Keratinocyte (primary cell): ENCODE results near the gene DLG2. TPM values are rescaled to one million over a fixed set of nuclear protein-coding genes. Genes with fewer than 3 reads are reported as not detected.

ENCODE experiments used
- DNase-seq: peaks from one replicate; pipeline ENCODE4 v3.0.0-alpha.2; 2011; ENCODE audit warnings: low read depth, missing footprints, low spot score
- FAIRE-seq: peaks from 2 replicates; lab custom pipeline; 2011; peaks lifted over from hg19 to GRCh38; lab: Jason Lieb, UNC
- H2AFZ ChIP-seq: 2 replicates; pipeline ENCODE4 v1.6.0; 2012; ENCODE audit warnings: low read length, control low read depth, inconsistent platforms; ENCODE audit not compliant: control insufficient read depth
- H3K27ac ChIP-seq: 2 replicates; pipeline ENCODE4 v1.5.1; 2011; ENCODE audit warnings: low read length; ENCODE audit not compliant: control insufficient read depth, insufficient read depth
- H3K27me3 ChIP-seq: 3 replicates; pipeline ENCODE4 v1.6.0; 2011; ENCODE audit warnings: low read length; ENCODE audit not compliant: control insufficient read depth, insufficient read depth; ENCODE audit errors: extremely low read depth
- H3K36me3 ChIP-seq, 2 experiments: 2 replicates in 1 of 2; 3 replicates in 1 of 2; pipeline ENCODE4 v1.5.1; 2011; ENCODE audit warnings: low read length in 2 of 2, mild to moderate bottlenecking in 1 of 2; ENCODE audit not compliant: control insufficient read depth in 2 of 2, insufficient read depth in 2 of 2; ENCODE audit errors: extremely low read depth in 1 of 2
- H3K4me1 ChIP-seq: 3 replicates; pipeline ENCODE4 v1.5.1; 2011; ENCODE audit warnings: low read length; ENCODE audit not compliant: control insufficient read depth, insufficient read depth; ENCODE audit errors: extremely low read depth
- H3K4me2 ChIP-seq: 3 replicates; pipeline ENCODE4 v1.6.0; 2011; ENCODE audit warnings: low read depth, low read length; ENCODE audit not compliant: control insufficient read depth, insufficient read depth; ENCODE audit errors: extremely low read depth
- H3K4me3 ChIP-seq, 3 experiments: fragments of 200-600 bp in 1 of 3; sonication (generic) in 1 of 3; 2 replicates in 2 of 3; 3 replicates in 1 of 3; pipeline ENCODE4 v1.5.1; 2011 to 2016; ENCODE audit warnings: low read length in 3 of 3, mild to moderate bottlenecking in 3 of 3, control low read depth in 2 of 3, inconsistent platforms in 1 of 3, low read depth in 1 of 3, mixed read lengths in 1 of 3, mixed run types in 1 of 3, moderate library complexity in 1 of 3; ENCODE audit not compliant: control insufficient read depth in 2 of 3, insufficient read depth in 2 of 3; ENCODE audit errors: extremely low read depth in 1 of 3
- H3K79me2 ChIP-seq: 2 replicates; pipeline ENCODE4 v1.6.0; 2012; ENCODE audit warnings: low read length; ENCODE audit not compliant: control insufficient read depth, insufficient read depth
- H3K9ac ChIP-seq: 3 replicates; pipeline ENCODE4 v1.6.0; 2011; ENCODE audit warnings: low read length; ENCODE audit not compliant: control insufficient read depth, insufficient read depth; ENCODE audit errors: extremely low read depth
- H3K9me1 ChIP-seq: 3 replicates; pipeline ENCODE4 v1.6.0; 2011; ENCODE audit warnings: low read length; ENCODE audit not compliant: control insufficient read depth, insufficient read depth; ENCODE audit errors: extremely low read depth
- H3K9me3 ChIP-seq: 2 replicates; pipeline ENCODE4 v1.5.1; 2012; ENCODE audit warnings: low read depth, low read length; ENCODE audit not compliant: control insufficient read depth
- H4K20me1 ChIP-seq: 3 replicates; pipeline ENCODE4 v1.6.0; 2011; ENCODE audit warnings: low read length; ENCODE audit not compliant: control insufficient read depth, insufficient read depth; ENCODE audit errors: extremely low read depth
- CTCF ChIP-seq, 3 experiments: IDR thresholded peaks in 1 of 3; conservative IDR thresholded peaks in 1 of 3; optimal IDR thresholded peaks in 1 of 3; 2 replicates in 2 of 3; 3 replicates in 1 of 3; pipeline versions ENCODE3 to v1.5.1; 2011; ENCODE audit warnings: low read length in 3 of 3, mild to moderate bottlenecking in 3 of 3, moderate library complexity in 2 of 3, control low read depth in 1 of 3, inconsistent platforms in 1 of 3; ENCODE audit not compliant: insufficient read depth in 2 of 3; ENCODE audit errors: extremely low read depth in 1 of 3
- EZH2 ChIP-seq: IDR thresholded peaks from one replicate; pipeline ENCODE4 v1.6.1; 2012; ENCODE audit warnings: inconsistent platforms, mild to moderate bottlenecking, low read length, moderate library complexity
- dilution Hi-C: fragments of 300-500 bp; cut with MboI; formaldehyde crosslinking; loops from one replicate; pipeline ENCODE4 v1.7.0; 2020; ENCODE audit warnings: low sequenced_read_pairs; ENCODE audit not compliant: extremely low pct_ligation_motif_present
- polyA plus RNA-seq, 5 experiments: library from polyadenylated mRNA; depleted of rRNA in 3 of 5; stranded (reverse) in 3 of 5; stranded (forward) in 1 of 5; unstranded in 1 of 5; fragments of >200 nt; gene quantifications; 1 replicate in 1 of 5; 2 replicates in 3 of 5; 3 replicates in 1 of 5; pipeline versions ENCODE4 v1.2.1 to v1.2.3, GENCODE V29; 2011 to 2012; ENCODE audit warnings: missing spikeins in 2 of 5, low read depth in 1 of 5, low replicate concordance in 1 of 5

DLG2 gene
- polyA plus RNA-seq, 1 donor (not counting 4 experiments of a cell fraction or from before 2014, with no cell fraction given): 0.55 TPM

- H3K4me2 ChIP-seq: no peak overlapping the region
- dilution Hi-C loops: no loop called here
Measured at GRCh38 chr11:83571302-83571701, 2055.8 kb downstream of the DLG2 start.

DNA sequence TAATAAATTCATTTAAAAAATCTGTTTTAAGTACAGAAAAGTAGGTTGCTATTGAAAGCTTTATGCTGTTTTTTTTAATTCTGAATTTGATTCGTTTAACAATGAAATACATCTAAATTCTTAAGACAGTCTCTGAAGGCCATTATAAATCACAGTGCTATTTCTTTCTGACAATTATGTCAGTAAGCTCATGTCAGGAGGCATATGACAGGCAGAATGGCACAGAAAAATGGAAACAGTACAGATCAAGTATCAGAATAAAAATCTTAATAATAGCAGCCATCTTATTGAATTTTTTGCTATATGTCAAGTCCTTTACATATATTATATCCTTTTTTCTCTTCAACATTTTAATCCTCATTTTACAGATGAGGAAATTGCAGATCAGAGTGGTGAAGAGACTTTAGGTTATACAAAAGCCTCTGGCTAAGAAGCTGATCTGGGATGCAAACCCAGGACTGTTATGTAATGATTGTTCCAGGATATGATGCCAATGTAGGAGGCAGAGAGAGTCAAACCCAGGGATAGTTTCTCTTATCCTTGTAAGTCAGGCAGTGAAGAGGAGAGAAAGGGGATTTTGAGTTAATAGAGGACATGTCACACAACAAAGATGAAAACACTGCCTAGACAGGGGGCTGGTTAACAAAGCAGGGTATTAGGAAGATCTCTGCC is 2057.9 kb downstream of the DLG2 start:
- H3K9me1 ChIP-seq: no peaks in the 10 kb centered on the region
- H3K36me3 ChIP-seq: no peaks in the 10 kb centered on the region
- FAIRE-seq (no peak), DNase-seq (no peak)
- peaks cover 21% of the 10 kb centered on the region for H3K4me1 ChIP-seq
- no peaks in the 10 kb centered on the region for H4K20me1 ChIP-seq
- no peaks in the 10 kb centered on the region for H3K27me3 ChIP-seq
- H3K9me3 ChIP-seq: no peaks in the 10 kb centered on the region
- H3K27ac ChIP-seq: no peak overlapping the region
- dilution Hi-C loops: no loop called here
- H3K9ac ChIP-seq: no peak overlapping the region
- no peak overlapping the region for H2AFZ ChIP-seq
- no peak overlapping the region for H3K4me3 ChIP-seq
- TF ChIP-seq EZH2 (no peak), CTCF (optimal IDR thresholded peaks at IDR 0.05 in 1 of 3, IDR thresholded peaks at IDR 0.05 in 1 of 3, conservative IDR thresholded peaks at IDR 0.05 in 1 of 3; ENCODE audit: extremely low read depth in 1 of 3, insufficient read depth in 2 of 3, low read length in 3 of 3) (no peak)
- H3K4me2 ChIP-seq: no peak overlapping the region
- H3K79me2 ChIP-seq: no peaks in the 10 kb centered on the region

More at GRCh38 chr11:83571302-83571701, 2055.8 kb downstream of the DLG2 start:
- no peak for TF ChIP-seq EZH2
- TF ChIP-seq CTCF (optimal IDR thresholded peaks at IDR 0.05 in 1 of 3, IDR thresholded peaks at IDR 0.05 in 1 of 3, conservative IDR thresholded peaks at IDR 0.05 in 1 of 3; ENCODE audit: extremely low read depth in 1 of 3, insufficient read depth in 2 of 3, low read length in 3 of 3): no peak
- peaks cover 31% of the 10 kb centered on the region for H3K4me1 ChIP-seq
- FAIRE-seq: no peak
- no peaks in the 10 kb centered on the region for H3K36me3 ChIP-seq
- no peak overlapping the region for H2AFZ ChIP-seq
- H3K4me3 ChIP-seq: no peak overlapping the region
- no peaks in the 10 kb centered on the region for H3K27me3 ChIP-seq
- H3K9me1 ChIP-seq: no peaks in the 10 kb centered on the region
- no peak overlapping the region for H3K9ac ChIP-seq
- no peaks in the 10 kb centered on the region for H3K9me3 ChIP-seq
- H4K20me1 ChIP-seq: no peaks in the 10 kb centered on the region
- no peak overlapping the region for H3K27ac ChIP-seq
- no peaks in the 10 kb centered on the region for H3K79me2 ChIP-seq
- DNase-seq: no peak
